Ovary (tissue), 9 donors: ENCODE measurements around the gene LCE1F. TPM values are rescaled to one million over a fixed set of nuclear protein-coding genes. Genes with fewer than 3 reads are reported as not detected.

ENCODE experiments used
- DNase-seq, 5 donors: peaks; one replicate each; pipeline ENCODE4 v3.0.0-alpha.2; 2019 to 2020
- H3K27ac ChIP-seq, 2 donors: fragments of 200-600 bp; one replicate each; pipeline versions ENCODE4 v1.5.1 to v1.8.0; 2019 to 2022
- H3K27me3 ChIP-seq: fragments of 200-600 bp; one replicate; pipeline ENCODE4 v1.8.0; 2022
- H3K36me3 ChIP-seq: fragments of 200-600 bp; sonication (generic); one replicate; pipeline ENCODE4 v1.5.1; 2019
- H3K4me1 ChIP-seq: one replicate; pipeline ENCODE4 v1.8.1; 2013; ENCODE audit warnings: mild to moderate bottlenecking, moderate library complexity; ENCODE audit not compliant: insufficient read depth
- H3K4me3 ChIP-seq: fragments of 200-600 bp; sonication (generic); one replicate; pipeline ENCODE4 v1.5.1; 2017
- H3K9me3 ChIP-seq, 2 donors: fragments of 200-600 bp in 1 of 2; sonication (generic) in 1 of 2; one replicate each; pipeline versions ENCODE4 v1.5.1 to v1.8.1; 2013 to 2019; ENCODE audit warnings: mild to moderate bottlenecking in 1 of 2, moderate library complexity in 1 of 2
- EP300 ChIP-seq: sonication (generic); formaldehyde crosslinking; IDR thresholded peaks from one replicate; pipeline ENCODE4 v1.6.1; 2017; ENCODE audit warnings: antibody characterized with exemption
- POLR2A ChIP-seq: fragments of 450-650 bp; IDR thresholded peaks from one replicate; pipeline ENCODE4 v1.6.1; 2017; ENCODE audit warnings: antibody characterized with exemption, mild to moderate bottlenecking, moderate library complexity
- WGBS, 3 donors: extraction: QIAGEN DNeasy Blood & Tissue Kit in 1 of 3; methylation state at CpG; one replicate each; pipeline versions ENCODE4 v1.1.5 to v1.1.7; 2013 to 2017; 5-methylcytosine and 5-hydroxymethylcytosine counted together
- intact Hi-C, 4 donors: fragments of 100-400 bp; cut with DNase I; formaldehyde crosslinking; loops; one replicate each; pipeline versions ENCODE4 v1.11.0 to v1.15.1; 2022 to 2023
- polyA plus RNA-seq, 2 donors: library from polyadenylated mRNA; stranded (reverse); fragments of 200-250 nt in 1 of 2; fragments of 350-450 nt in 1 of 2; fragmentation: Illumina TruSeq in 1 of 2; extraction: RNeasy Lipid Tissue Mini Kit (QIAGEN cat#74804) in 1 of 2; gene quantifications; one replicate each; pipeline ENCODE4 v1.2.3, GENCODE V29; 2013 to 2014
- total RNA-seq, 7 donors: library from RNA; depleted of rRNA in 2 of 7; stranded (reverse); fragments of >200 nt in 2 of 7; fragmentation: NEBNext Ultra II Directional in 3 of 7; extraction: Animal tissue kit (Norgen Biotek cat#: 25700) in 3 of 7; gene quantifications; one replicate each; pipeline versions ENCODE4 v1.1.0 to v1.2.4, GENCODE V29; 2016 to 2023
- TF ChIP-seq, protein P1 (sequence below), 3 donors: fragments of 450-650 bp in 2 of 3; fragments of 200-600 bp in 1 of 3; IDR thresholded peaks; one replicate each; pipeline versions ENCODE4 v1.5.1 to v1.8.0; 2016 to 2022; ENCODE audit warnings: antibody characterized with exemption in 3 of 3, mild to moderate bottlenecking in 1 of 3
- donor health status: DM: no; HTN: no; CAD: no; lungs with moderate emphysema.
- donor health status: DM: no; HTN: no; CAD: no.
- donor health status: Bipolar disorder and iron deficiency.
- donor health status: DM: yes; HTN: yes; CAD: no.
- donor health status: DM: no; HTN: no; CAD: no.
- donor health status: DM: yes; HTN: yes; CAD: no.

LCE1F gene
- total and polyA plus RNA-seq, 9 donors: not detected

DNA sequence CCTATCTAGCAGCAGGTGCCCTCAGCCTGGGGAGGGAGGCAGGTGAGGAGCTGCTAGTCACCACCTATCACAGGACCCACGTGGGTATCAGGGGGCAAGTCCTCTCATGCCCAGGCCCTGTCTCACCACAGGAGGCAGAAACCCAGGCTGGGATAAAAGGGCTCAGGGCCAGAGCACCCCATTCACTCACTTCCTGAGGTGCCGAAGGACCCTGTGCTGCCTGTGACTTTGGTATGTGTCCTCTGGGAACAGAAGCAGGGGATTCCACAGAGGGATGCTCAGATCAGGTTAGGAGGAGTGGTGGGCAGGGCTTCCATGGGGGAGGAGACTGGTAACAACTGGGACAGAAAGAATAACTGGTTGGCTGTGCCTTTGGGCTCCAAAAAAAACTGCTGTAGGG, 11.1 kb downstream of the LCE1F start, which contains the start of gene LCE1E:
Gene LCE1E (plus strand): TSS at position 181 of the 400 bp plus-strand sequence. CDS start 1,043 bp downstream, outside the sequence.
- intact Hi-C loops: no loop called here
- DNase-seq: no peak
- Histone ChIP-seq H3K9me3 (no peaks in the 10 kb centered on the region), H3K4me3 (no peak within 1 kb of the TSS), H3K27me3 (no peaks in the 10 kb centered on the region), H3K4me1 (no peaks in the 10 kb centered on the region), H3K27ac (no peak within 1 kb of the TSS), H3K36me3 (no peaks in the 10 kb centered on the region)
- WGBS, 3 donors: 40 to 48% (median 44%) methylated on average over 2 of the region's 2 CpGs
- TF ChIP-seq EP300 (no peak), POLR2A (no peak)
- TF ChIP-seq, protein P1, sequence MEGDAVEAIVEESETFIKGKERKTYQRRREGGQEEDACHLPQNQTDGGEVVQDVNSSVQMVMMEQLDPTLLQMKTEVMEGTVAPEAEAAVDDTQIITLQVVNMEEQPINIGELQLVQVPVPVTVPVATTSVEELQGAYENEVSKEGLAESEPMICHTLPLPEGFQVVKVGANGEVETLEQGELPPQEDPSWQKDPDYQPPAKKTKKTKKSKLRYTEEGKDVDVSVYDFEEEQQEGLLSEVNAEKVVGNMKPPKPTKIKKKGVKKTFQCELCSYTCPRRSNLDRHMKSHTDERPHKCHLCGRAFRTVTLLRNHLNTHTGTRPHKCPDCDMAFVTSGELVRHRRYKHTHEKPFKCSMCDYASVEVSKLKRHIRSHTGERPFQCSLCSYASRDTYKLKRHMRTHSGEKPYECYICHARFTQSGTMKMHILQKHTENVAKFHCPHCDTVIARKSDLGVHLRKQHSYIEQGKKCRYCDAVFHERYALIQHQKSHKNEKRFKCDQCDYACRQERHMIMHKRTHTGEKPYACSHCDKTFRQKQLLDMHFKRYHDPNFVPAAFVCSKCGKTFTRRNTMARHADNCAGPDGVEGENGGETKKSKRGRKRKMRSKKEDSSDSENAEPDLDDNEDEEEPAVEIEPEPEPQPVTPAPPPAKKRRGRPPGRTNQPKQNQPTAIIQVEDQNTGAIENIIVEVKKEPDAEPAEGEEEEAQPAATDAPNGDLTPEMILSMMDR (IDR thresholded peaks at IDR 0.05): no peak

DNA sequence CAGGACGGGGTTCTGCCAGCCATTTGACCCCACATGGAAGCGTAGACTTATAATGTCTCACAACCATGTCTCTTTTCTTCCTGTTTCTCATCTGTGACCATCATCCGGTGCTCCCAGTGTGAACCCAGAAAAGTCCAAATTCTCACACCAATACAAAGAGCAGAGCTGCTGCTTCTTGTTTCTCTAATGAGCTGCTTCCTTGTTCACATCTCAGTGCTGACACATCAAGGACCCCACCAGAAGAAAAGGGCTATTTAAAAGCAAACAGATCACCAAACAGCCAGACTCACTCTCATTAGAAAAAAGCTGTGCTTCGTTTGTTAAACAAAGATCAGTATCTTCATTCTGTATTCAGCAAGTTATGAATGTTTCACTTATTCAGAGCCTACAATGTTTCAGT, 20.7 kb downstream of the LCE1F start:
- Histone ChIP-seq H3K27me3 (no peaks in the 10 kb centered on the region), H3K27ac (no peak overlapping the region), H3K36me3 (no peaks in the 10 kb centered on the region), H3K9me3 (no peaks in the 10 kb centered on the region), H3K4me1 (no peaks in the 10 kb centered on the region), H3K4me3 (no peak overlapping the region)
- TF ChIP-seq, protein P1 (IDR thresholded peaks at IDR 0.05): no peak
- TF ChIP-seq POLR2A: no peak
- TF ChIP-seq EP300: no peak
- intact Hi-C loops: no loop called here
- whole genome bisulfite sequencing, 3 donors: 56 to 66% (median 64%) methylated on average over 4 of the region's 4 CpGs
- no peak for DNase-seq

DNA sequence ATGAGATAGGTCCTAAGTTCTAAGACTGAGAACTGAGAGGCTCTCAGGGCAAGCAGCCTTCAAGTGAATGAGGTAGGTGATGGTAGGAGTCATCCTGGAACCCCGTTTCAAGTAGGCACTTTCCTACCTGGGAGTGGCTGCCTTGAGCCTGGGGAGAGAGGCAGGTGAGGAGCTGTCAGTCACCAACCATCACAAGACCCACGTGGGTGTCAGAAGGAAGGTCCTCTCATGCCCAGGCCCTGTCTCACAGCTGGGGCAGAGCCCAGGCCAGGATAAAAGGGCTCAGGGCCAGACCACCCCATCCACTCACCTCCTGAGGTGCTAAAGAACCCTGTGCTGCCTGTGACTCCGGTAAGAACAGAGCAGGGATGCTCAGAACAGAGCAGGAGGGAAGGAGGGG, 21.5 kb downstream of the LCE1F start, which contains the start of gene LCE1D:
Gene LCE1D (plus strand): TSS at position 301 of the 400 bp plus-strand sequence. CDS start 1,074 bp downstream, outside the sequence.
- H3K9me3 ChIP-seq: no peaks in the 10 kb centered on the region
- TF ChIP-seq, protein P1 (IDR thresholded peaks at IDR 0.05): no peak
- TF ChIP-seq POLR2A (no peak), EP300 (no peak)
- no peak for DNase-seq
- H3K27me3 ChIP-seq: no peaks in the 10 kb centered on the region
- intact Hi-C loops: no loop called here
- H3K4me3 ChIP-seq: no peak within 1 kb of the TSS
- no peaks in the 10 kb centered on the region for H3K4me1 ChIP-seq
- H3K36me3 ChIP-seq: no peaks in the 10 kb centered on the region
- WGBS, 3 donors: 60 to 68% (median 61%) methylated on average over 3 of the region's 3 CpGs
- H3K27ac ChIP-seq: no peak within 1 kb of the TSS

DNA sequence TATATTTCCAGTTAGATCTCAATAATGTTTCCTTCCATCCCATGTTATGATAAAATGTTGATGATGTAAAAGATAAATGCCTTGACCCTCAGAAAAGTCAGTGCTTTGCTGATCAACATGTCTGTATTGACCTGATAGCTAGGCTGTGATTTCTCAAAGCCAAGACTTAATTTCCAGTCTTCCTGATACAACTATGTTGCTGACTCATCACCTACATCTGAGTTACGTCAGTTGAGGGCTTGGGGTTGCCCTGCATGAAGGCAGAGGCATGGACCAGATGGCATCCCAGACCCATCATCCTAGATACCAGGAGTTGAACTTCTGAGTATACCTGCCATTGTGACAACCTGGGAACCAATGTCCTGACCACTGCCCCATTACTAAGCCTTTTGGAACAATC, 26.4 kb downstream of the LCE1F start:
- Histone ChIP-seq H3K4me1 (no peaks in the 10 kb centered on the region), H3K36me3 (no peaks in the 10 kb centered on the region), H3K27ac (no peak overlapping the region), H3K4me3 (no peak overlapping the region), H3K9me3 (no peaks in the 10 kb centered on the region), H3K27me3 (no peaks in the 10 kb centered on the region)
- TF ChIP-seq POLR2A (no peak), EP300 (no peak)
- TF ChIP-seq, protein P1 (IDR thresholded peaks at IDR 0.05): no peak
- no peak for DNase-seq
- intact Hi-C loops: no loop called here
- 47 to 81% (median 61%) methylated on average over 1 of the region's 1 CpG for WGBS, 3 donors
